SK-N-SH (cell line): ENCODE measurements around the gene PLTP. TPM values are rescaled to one million over a fixed set of nuclear protein-coding genes. Genes with fewer than 3 reads are reported as not detected.

Experiments
- CTCF ChIA-PET: fragments of 300-600, 350-600 bp; formaldehyde crosslinking; extraction: SDS; loops from one replicate; lab custom pipeline; 2021; lab: Yijun Ruan, JAX
- POLR2A ChIA-PET: fragments of 350-600 bp; sonication (Branson Sonifier 250); formaldehyde crosslinking; extraction: SDS; loops from one replicate; lab custom pipeline; 2020; ENCODE audit warnings: antibody characterized with exemption, inconsistent platforms; lab: Yijun Ruan, JAX
- DNase-seq: peaks from one replicate; pipeline ENCODE4 v3.0.0; 2012
- H2AFZ ChIP-seq: fragments of 200-600 bp; sonication (generic); 2 replicates; pipeline ENCODE4 v1.8.1; 2016; ENCODE audit warnings: antibody characterized with exemption, mild to moderate bottlenecking, low read depth
- H3F3A ChIP-seq: fragments of 200-600 bp; sonication (generic); replicated peaks from 2 replicates; pipeline ENCODE3; 2016; ENCODE audit warnings: antibody characterized with exemption, mild to moderate bottlenecking; ENCODE audit not compliant: insufficient read depth
- H3K27ac ChIP-seq, 2 experiments: fragments of 200-500 bp in 1 of 2; fragments of 200-600 bp in 1 of 2; sonication (Bioruptor generic) in 1 of 2; sonication (generic), shearing (Covaris generic) in 1 of 2; 2 replicates each; pipeline versions ENCODE4 v1.5.1 to v1.6.1; 2014 to 2016; ENCODE audit warnings: low read depth in 2 of 2, inconsistent platforms in 1 of 2, low read length in 1 of 2, mild to moderate bottlenecking in 1 of 2, mixed read lengths in 1 of 2
- H3K27me3 ChIP-seq: fragments of 200-600 bp; sonication (generic), shearing (Covaris generic); 2 replicates; pipeline ENCODE4 v1.6.1; 2016; ENCODE audit warnings: mixed run types; ENCODE audit not compliant: insufficient read depth
- H3K36me3 ChIP-seq, 2 experiments: fragments of 200-500 bp in 1 of 2; fragments of 200-600 bp in 1 of 2; sonication (Bioruptor generic) in 1 of 2; sonication (generic) in 1 of 2; replicated peaks in 1 of 2; 2 replicates each; pipeline versions ENCODE3 to v1.5.1; 2014 to 2016; ENCODE audit warnings: low read length in 1 of 2, mild to moderate bottlenecking in 1 of 2; ENCODE audit not compliant: insufficient read depth in 2 of 2, control insufficient read depth in 1 of 2
- H3K4me1 ChIP-seq, 2 experiments: fragments of 200-500 bp in 1 of 2; fragments of 200-600 bp in 1 of 2; sonication (Bioruptor generic) in 1 of 2; sonication (generic), shearing (Covaris generic) in 1 of 2; 2 replicates each; pipeline versions ENCODE4 v1.5.1 to v1.6.1; 2014 to 2016; ENCODE audit warnings: low read depth in 1 of 2, low read length in 1 of 2, mixed run types in 1 of 2; ENCODE audit not compliant: insufficient read depth in 2 of 2, control insufficient read depth in 1 of 2
- H3K4me2 ChIP-seq: fragments of 200-600 bp; sonication (generic), shearing (Covaris generic); 2 replicates; pipeline ENCODE4 v1.6.1; 2017; ENCODE audit warnings: mixed run types
- H3K4me3 ChIP-seq, 2 experiments: fragments of 200-500 bp in 1 of 2; fragments of 200-600 bp in 1 of 2; sonication (Bioruptor generic) in 1 of 2; sonication (generic), shearing (Covaris generic) in 1 of 2; 2 replicates each; pipeline versions ENCODE4 v1.5.1 to v1.8.1; 2014 to 2016; ENCODE audit warnings: low read depth in 2 of 2, inconsistent platforms in 1 of 2, low read length in 1 of 2, mild to moderate bottlenecking in 1 of 2, mixed read lengths in 1 of 2, moderate library complexity in 1 of 2
- H3K79me2 ChIP-seq: fragments of 200-600 bp; sonication (generic); 2 replicates; pipeline ENCODE4 v1.8.1; 2017; ENCODE audit warnings: mild to moderate bottlenecking; ENCODE audit not compliant: insufficient read depth
- H3K9ac ChIP-seq: fragments of 200-600 bp; sonication (generic); 2 replicates; pipeline ENCODE4 v1.6.1; 2017; ENCODE audit warnings: mixed run types
- H3K9me2 ChIP-seq: fragments of 200-600 bp; sonication (generic); 2 replicates; pipeline ENCODE4 v1.6.1; 2017; ENCODE audit warnings: mixed run types
- H3K9me3 ChIP-seq: fragments of 200-600 bp; sonication (generic); 2 replicates; pipeline ENCODE4 v1.6.1; 2017; ENCODE audit warnings: mixed run types, mild to moderate bottlenecking, moderate library complexity
- H4K20me1 ChIP-seq: fragments of 200-600 bp; sonication (generic); 2 replicates; pipeline ENCODE4 v1.6.1; 2017; ENCODE audit warnings: mild to moderate bottlenecking, mixed run types; ENCODE audit not compliant: insufficient read depth
- CHD2 ChIP-seq: fragments of 150-350 bp; IDR thresholded peaks from 2 replicates; pipeline ENCODE4 v1.6.1; 2018; ENCODE audit warnings: low read length; ENCODE audit not compliant: partially characterized antibody
- EZH2phosphoT487 ChIP-seq: fragments of 200-600 bp; sonication (generic); IDR thresholded peaks from 2 replicates; pipeline ENCODE4 v1.6.1; 2017; ENCODE audit warnings: low read depth, mixed run types, mild to moderate bottlenecking, antibody characterized with exemption, moderate library complexity, borderline replicate concordance
- FOSL2 ChIP-seq: IDR thresholded peaks from 2 replicates; pipeline ENCODE4 v1.4.0; 2012; ENCODE audit warnings: low read depth, mild to moderate bottlenecking, moderate library complexity, borderline replicate concordance
- FOXJ3 ChIP-seq: sonication (generic); formaldehyde crosslinking; IDR thresholded peaks from 2 replicates; pipeline ENCODE4 v1.5.1; 2020; ENCODE audit warnings: mild to moderate bottlenecking, missing genetic modification reagents
- MAX ChIP-seq: IDR thresholded peaks from 2 replicates; pipeline ENCODE4 v1.4.0; 2012; ENCODE audit warnings: low read depth
- RCOR1 ChIP-seq: fragments of 150-350 bp; IDR thresholded peaks from 2 replicates; pipeline ENCODE4 v1.6.1; 2017; ENCODE audit warnings: antibody characterized with exemption, low read length
- REST ChIP-seq: IDR thresholded peaks from 2 replicates; pipeline ENCODE4 v1.6.1; 2012; ENCODE audit warnings: mild to moderate bottlenecking, low read depth, low read length, moderate library complexity
- RXRA ChIP-seq: IDR thresholded peaks from 2 replicates; pipeline ENCODE4 v1.4.0; 2012; ENCODE audit warnings: low read depth, mild to moderate bottlenecking, borderline replicate concordance
- TAF1 ChIP-seq: IDR thresholded peaks from 2 replicates; pipeline ENCODE4 v1.6.1; 2012; ENCODE audit warnings: low read depth, mild to moderate bottlenecking, low read length, moderate library complexity, borderline replicate concordance
- USF2 ChIP-seq: fragments of 150-350 bp; IDR thresholded peaks from 2 replicates; pipeline ENCODE4 v1.6.1; 2017; ENCODE audit warnings: antibody characterized with exemption, low read length, low read depth, borderline replicate concordance
- YY1 ChIP-seq: IDR thresholded peaks from 2 replicates; pipeline ENCODE4 v1.4.0; 2012; ENCODE audit warnings: low read depth, mild to moderate bottlenecking
- WGBS: methylation state at CpG from one replicate; pipeline ENCODE4 v1.1.6; 2017; ENCODE audit warnings: low lambda C conversion rate; 5-methylcytosine and 5-hydroxymethylcytosine counted together
- polyA plus RNA-seq, 3 experiments: library from polyadenylated mRNA; depleted of rRNA; stranded (reverse); fragments of >200 nt; gene quantifications; 2 replicates each; pipeline ENCODE4 v1.2.3, GENCODE V29; 2012
- TF ChIP-seq, protein P1 (sequence below): IDR thresholded peaks from 2 replicates; pipeline ENCODE4 v1.4.0; 2012; ENCODE audit warnings: low read depth, borderline replicate concordance

Gene PLTP
- polyA plus RNA-seq, 1 of the 3 experiments (the other 2 are of a cell fraction), result 154 TPM

GRCh38 chr20:45898285-45898684 lies 13.7 kb downstream of the PLTP start:
- no peak overlapping the region for H3K27ac ChIP-seq
- no peaks in the 10 kb centered on the region for H3K4me1 ChIP-seq
- POLR2A ChIA-PET, result interaction anchor here (0.8 kb wide), 1 partner anchor 100 kb away, joined by 3 read pairs; no protein-coding TSS in a partner anchor
- CTCF ChIA-PET, result interaction anchor here (0.9 kb wide), 1 partner anchor 99 kb away, joined by 3 read pairs; no protein-coding TSS in a partner anchor
- H4K20me1 ChIP-seq, result no peaks in the 10 kb centered on the region
- DNase-seq, result no peak
- H3K9me2 ChIP-seq, result no peaks in the 10 kb centered on the region
- H3K36me3 ChIP-seq, result peaks cover 24 to 46% of the 10 kb centered on the region in 2 experiments
- no peaks in the 10 kb centered on the region for H3K9me3 ChIP-seq
- H3K4me2 ChIP-seq, result no peak overlapping the region
- H3K79me2 ChIP-seq, result no peaks in the 10 kb centered on the region; the same call in 1 of the 2 replicates
- no peak overlapping the region for H3K9ac ChIP-seq
- no peaks in the 10 kb centered on the region for H3K27me3 ChIP-seq
- no peak overlapping the region for H3K4me3 ChIP-seq
- no peak overlapping the region for H2AFZ ChIP-seq
- H3F3A ChIP-seq, result peaks cover 13% of the 10 kb centered on the region
- WGBS, result 94% methylated on average over 11 of the region's 12 CpGs
- TF ChIP-seq REST, result no peak
- TF ChIP-seq FOXJ3 (CRISPR knock-in tag), result no peak
- TF ChIP-seq EZH2phosphoT487, result no peak
- no peak for TF ChIP-seq MAX
- no peak for TF ChIP-seq YY1
- TF ChIP-seq RCOR1, result no peak
- no peak for TF ChIP-seq USF2
- TF ChIP-seq RXRA, result no peak
- no peak for TF ChIP-seq CHD2
- TF ChIP-seq, protein P1, sequence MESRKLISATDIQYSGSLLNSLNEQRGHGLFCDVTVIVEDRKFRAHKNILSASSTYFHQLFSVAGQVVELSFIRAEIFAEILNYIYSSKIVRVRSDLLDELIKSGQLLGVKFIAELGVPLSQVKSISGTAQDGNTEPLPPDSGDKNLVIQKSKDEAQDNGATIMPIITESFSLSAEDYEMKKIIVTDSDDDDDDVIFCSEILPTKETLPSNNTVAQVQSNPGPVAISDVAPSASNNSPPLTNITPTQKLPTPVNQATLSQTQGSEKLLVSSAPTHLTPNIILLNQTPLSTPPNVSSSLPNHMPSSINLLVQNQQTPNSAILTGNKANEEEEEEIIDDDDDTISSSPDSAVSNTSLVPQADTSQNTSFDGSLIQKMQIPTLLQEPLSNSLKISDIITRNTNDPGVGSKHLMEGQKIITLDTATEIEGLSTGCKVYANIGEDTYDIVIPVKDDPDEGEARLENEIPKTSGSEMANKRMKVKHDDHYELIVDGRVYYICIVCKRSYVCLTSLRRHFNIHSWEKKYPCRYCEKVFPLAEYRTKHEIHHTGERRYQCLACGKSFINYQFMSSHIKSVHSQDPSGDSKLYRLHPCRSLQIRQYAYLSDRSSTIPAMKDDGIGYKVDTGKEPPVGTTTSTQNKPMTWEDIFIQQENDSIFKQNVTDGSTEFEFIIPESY, result no peak
- no peak for TF ChIP-seq FOSL2
- no peak for TF ChIP-seq TAF1
